SK-N-SH treated with all-trans-retinoic acid at 6 μM for 48 hours (cell line): ENCODE measurements around the gene LMCD1.

Experiments
- ATAC-seq: fragments of 200-7000 bp; cut with Tn5 transposase; 3 replicates; pipeline ENCODE4 v1.9.1; 2020; ENCODE audit warnings: mild to moderate bottlenecking, moderate library complexity
- ARNTL ChIP-seq: fragments of 450-650 bp; formaldehyde crosslinking; IDR thresholded peaks from 2 replicates; pipeline ENCODE4 v1.5.0; 2020; ENCODE audit warnings: low read depth, mild to moderate bottlenecking, moderate library complexity, borderline replicate concordance
- BACH2 ChIP-seq: fragments of 250-450 bp; sonication (Bioruptor Pico); IDR thresholded peaks from 2 replicates; pipeline ENCODE4 v1.9.0; 2021; ENCODE audit warnings: mild to moderate bottlenecking, borderline replicate concordance
- CREB5 ChIP-seq: fragments of 250-450 bp; sonication (Bioruptor Pico); IDR thresholded peaks from 2 replicates; pipeline ENCODE4 v1.5.1; 2020; ENCODE audit warnings: low read depth, mild to moderate bottlenecking, moderate library complexity
- CSDC2 ChIP-seq: fragments of 250-450 bp; sonication (Bioruptor Pico); IDR thresholded peaks from 2 replicates; pipeline ENCODE4 v1.5.0; 2020; ENCODE audit warnings: mild to moderate bottlenecking, moderate library complexity
- CSRNP3 ChIP-seq: fragments of 250-450 bp; sonication (Bioruptor Pico); IDR thresholded peaks from 2 replicates; pipeline ENCODE4 v1.5.1; 2021; ENCODE audit warnings: mild to moderate bottlenecking, moderate library complexity
- ESRRG ChIP-seq: fragments of 250-450 bp; sonication (Bioruptor Pico); IDR thresholded peaks from 2 replicates; pipeline ENCODE4 v1.6.1; 2021; ENCODE audit warnings: mild to moderate bottlenecking
- ISL1 ChIP-seq: fragments of 250-450 bp; sonication (Bioruptor Pico); IDR thresholded peaks from 2 replicates; pipeline ENCODE4 v2.1.2; 2022; ENCODE audit warnings: mild to moderate bottlenecking, moderate library complexity
- OSR1 ChIP-seq: fragments of 250-450 bp; sonication (Bioruptor Pico); IDR thresholded peaks from 2 replicates; pipeline ENCODE4 v1.8.0; 2022; ENCODE audit warnings: moderate library complexity, mild to moderate bottlenecking, inconsistent platforms
- POU6F1 ChIP-seq: fragments of 250-450 bp; sonication (Bioruptor Pico); IDR thresholded peaks from 2 replicates; pipeline ENCODE4 v1.8.0; 2021; ENCODE audit warnings: low read depth, mild to moderate bottlenecking, moderate library complexity, borderline replicate concordance
- RARB ChIP-seq: fragments of 250-450 bp; sonication (Bioruptor Pico); IDR thresholded peaks from 2 replicates; pipeline ENCODE4 v1.8.0; 2021; ENCODE audit warnings: mild to moderate bottlenecking, moderate library complexity
- SNAI2 ChIP-seq: fragments of 250-450 bp; sonication (Bioruptor Pico); IDR thresholded peaks from 2 replicates; pipeline ENCODE4 v1.5.0; 2020; ENCODE audit warnings: mild to moderate bottlenecking, moderate library complexity
- TCF4 ChIP-seq: fragments of 250-450 bp; sonication (Bioruptor Pico); IDR thresholded peaks from 2 replicates; pipeline ENCODE4 v1.8.0; 2021; ENCODE audit warnings: mild to moderate bottlenecking, moderate library complexity, borderline replicate concordance
- TOX ChIP-seq: fragments of 250-450 bp; sonication (Bioruptor Pico); IDR thresholded peaks from 2 replicates; pipeline ENCODE4 v1.8.0; 2021; ENCODE audit warnings: mild to moderate bottlenecking, moderate library complexity, borderline replicate concordance
- TSHZ2 ChIP-seq: fragments of 250-450 bp; sonication (Bioruptor Pico); IDR thresholded peaks from 2 replicates; pipeline ENCODE4 v1.5.0; 2020; ENCODE audit warnings: mild to moderate bottlenecking, moderate library complexity
- ZC3H10 ChIP-seq: fragments of 250-450 bp; sonication (Bioruptor Pico); IDR thresholded peaks from 2 replicates; pipeline ENCODE4 v1.5.1; 2021; ENCODE audit warnings: mild to moderate bottlenecking, moderate library complexity
- ZFP3 ChIP-seq: fragments of 250-450 bp; sonication (Bioruptor Pico); IDR thresholded peaks from 2 replicates; pipeline ENCODE4 v1.5.0; 2020; ENCODE audit warnings: mild to moderate bottlenecking, moderate library complexity
- ZFP30 ChIP-seq: fragments of 450-650 bp; formaldehyde crosslinking; IDR thresholded peaks from 2 replicates; pipeline ENCODE4 v1.5.0; 2022; ENCODE audit warnings: mild to moderate bottlenecking, moderate library complexity
- ZNF565 ChIP-seq: fragments of 450-650 bp; formaldehyde crosslinking; conservative IDR thresholded peaks from 2 replicates; pipeline ENCODE4 v1.5.0; 2020; ENCODE audit warnings: low read depth, mild to moderate bottlenecking, moderate library complexity
- ZNF8 ChIP-seq: fragments of 450-650 bp; formaldehyde crosslinking; IDR thresholded peaks from 2 replicates; pipeline ENCODE4 v1.5.0; 2020; ENCODE audit warnings: mild to moderate bottlenecking, moderate library complexity

The LMCD1 gene

GRCh38 chr3:8525893-8526292, 24.3 kb downstream of the LMCD1 start (continued):
- TF ChIP-seq ARNTL (CRISPR knock-in tag) (no peak), CREB5 (CRISPR knock-in tag) (no peak), RARB (CRISPR knock-in tag) (no peak), SNAI2 (CRISPR knock-in tag) (no peak), BACH2 (no peak), ISL1 (CRISPR knock-in tag) (no peak), POU6F1 (CRISPR knock-in tag) (no peak)

GRCh38 chr3:8529181-8529637, 27.6 kb downstream of the LMCD1 start:
- TF ChIP-seq ZNF8: no peak
- TF ChIP-seq TCF4 (CRISPR knock-in tag): peak; percentile 46; the same call in 1 of the 2 replicates
- 0 out of 2 replicates have a peak, but pooled peaks have one; percentile 46 for TF ChIP-seq CSDC2 (CRISPR knock-in tag)
- peak; percentile 51; the same call in 1 of the 2 replicates for TF ChIP-seq ISL1 (CRISPR knock-in tag)
- no peak for TF ChIP-seq BACH2
- TF ChIP-seq TSHZ2 (CRISPR knock-in tag): 0 out of 2 replicates have a peak, but pooled peaks have one; percentile 58
- ATAC-seq: peak; percentile 62

- TF ChIP-seq SNAI2 (CRISPR knock-in tag) (no peak), CSDC2 (CRISPR knock-in tag) (0 out of 2 replicates have a peak, but pooled peaks have one; percentile 8)
- ATAC-seq: peak; percentile 59
These were observed 28.3 kb downstream of the LMCD1 start for GRCh38 chr3:8529738-8530525.

GRCh38 chr3:8530581-8530980, 29.0 kb downstream of the LMCD1 start:
- no peak for TF ChIP-seq TCF4 (CRISPR knock-in tag)
- TF ChIP-seq ESRRG: no peak
- no peak for TF ChIP-seq BACH2
- no peak for TF ChIP-seq SNAI2 (CRISPR knock-in tag)
- TF ChIP-seq ZFP3: no peak
- TF ChIP-seq CSRNP3 (CRISPR knock-in tag): no peak
- TF ChIP-seq TSHZ2 (CRISPR knock-in tag): no peak
- TF ChIP-seq TOX (CRISPR knock-in tag): no peak
- no peak for TF ChIP-seq ZNF8
- no peak for TF ChIP-seq ZC3H10 (CRISPR knock-in tag)
- no peak for TF ChIP-seq ARNTL (CRISPR knock-in tag)
- no peak for TF ChIP-seq ZNF565 (CRISPR knock-in tag)
- TF ChIP-seq CSDC2 (CRISPR knock-in tag): no peak
- no peak for TF ChIP-seq ISL1 (CRISPR knock-in tag)
- TF ChIP-seq OSR1 (CRISPR knock-in tag): no peak
- TF ChIP-seq ZFP30 (CRISPR knock-in tag): no peak
- no peak for ATAC-seq
